SKM-1 (cell line): Measurements from ENCODE around the gene SH3RF3.
A peak's percentile ranks its signal among the peaks of the same experiment; 100 is the strongest.

Source experiments
- DNase-seq: peaks from one replicate; lab custom pipeline; 2025; ENCODE audit not compliant: unreplicated experiment; lab: John Stamatoyannopoulos, UW

Gene SH3RF3

DNA sequence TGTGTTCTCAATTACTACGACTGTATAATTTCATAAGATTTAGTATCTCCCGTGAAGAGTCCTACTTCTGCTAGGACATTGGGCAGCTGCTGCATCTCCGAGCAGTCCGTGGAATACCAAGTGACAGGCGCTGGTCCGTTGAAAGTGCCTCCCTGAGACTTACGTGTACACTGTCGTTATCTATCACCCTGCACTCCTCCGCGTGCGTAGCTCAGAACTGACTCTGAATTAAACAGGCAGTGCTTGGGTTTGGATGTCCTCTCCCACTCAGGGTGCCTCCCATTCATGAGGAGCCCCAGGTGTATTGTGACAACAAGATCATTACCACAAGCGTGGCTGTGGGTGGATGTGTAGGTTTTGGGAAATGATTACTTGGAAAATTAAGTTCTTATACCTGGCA, 148.4 kb downstream of the SH3RF3 start:
- DNase-seq: no peak

DNA sequence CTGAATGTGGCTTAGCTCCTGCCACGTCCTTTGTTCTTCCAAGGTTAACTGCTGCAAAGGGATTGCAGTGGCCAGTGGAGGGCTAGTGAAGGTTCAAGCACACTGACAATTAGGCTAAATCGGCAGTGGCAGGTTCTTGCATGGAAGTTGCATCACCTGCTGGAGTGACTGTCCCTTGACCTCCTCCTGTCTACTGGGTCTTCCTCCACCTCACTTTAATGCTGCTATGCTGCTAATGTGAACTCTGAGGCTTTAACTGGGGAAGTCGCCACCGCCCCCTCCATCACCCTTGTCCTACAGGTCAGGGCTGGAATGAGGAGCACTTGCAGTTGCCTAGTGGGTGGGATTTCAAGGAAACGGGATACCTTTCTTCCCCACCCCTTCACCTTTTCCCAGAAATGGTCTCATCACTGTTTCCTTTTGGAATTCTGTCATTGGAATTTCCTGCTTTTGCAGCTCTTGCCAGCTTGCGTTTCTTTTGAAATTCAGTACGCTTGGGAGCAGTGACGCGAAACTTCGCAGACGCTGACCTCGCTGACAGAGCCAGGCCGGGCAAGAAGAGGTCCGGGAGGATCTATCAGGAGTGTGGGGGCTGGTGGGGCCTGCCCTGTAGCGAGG, 150.3 kb downstream of the SH3RF3 start:
- DNase-seq: peak; percentile 28

DNA sequence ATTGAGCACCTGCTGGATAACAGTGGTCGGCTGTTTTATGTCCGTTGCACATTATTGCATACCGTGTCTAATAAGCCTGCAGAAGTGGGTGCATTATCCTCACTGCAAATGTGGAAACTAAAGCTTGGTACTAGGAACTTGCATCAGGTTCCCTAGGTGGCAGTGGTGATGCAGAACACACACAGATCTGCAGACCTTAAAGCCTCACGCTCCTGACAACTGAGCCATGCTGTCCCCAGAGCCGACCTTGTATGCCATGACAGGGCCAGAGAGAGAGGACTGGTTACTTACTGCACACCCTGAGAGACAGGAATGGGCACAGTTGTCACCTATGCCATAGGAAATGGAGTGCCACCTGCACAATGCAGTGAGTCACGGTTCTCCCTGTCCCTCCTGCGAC, 151.8 kb downstream of the SH3RF3 start:
- no peak for DNase-seq

DNA sequence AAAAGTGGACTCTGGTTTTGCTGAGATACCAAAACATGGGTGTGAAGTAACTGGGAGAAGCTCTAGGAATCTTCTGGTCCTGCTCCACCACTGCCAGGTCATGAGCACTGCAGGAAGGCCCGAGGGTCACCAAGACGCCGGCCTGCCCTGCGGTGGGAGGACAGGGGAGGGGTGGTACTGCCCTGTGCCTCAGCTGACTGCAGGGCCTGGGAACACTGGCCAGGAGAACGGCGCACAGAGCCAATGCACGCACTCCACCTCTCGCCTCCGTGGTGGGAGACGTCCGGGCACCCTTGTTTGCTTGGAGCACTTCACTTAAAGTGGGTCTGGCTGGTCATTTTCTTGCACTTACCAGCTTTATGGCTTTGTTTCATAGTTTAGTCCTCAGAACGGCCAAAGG, 153.4 kb downstream of the SH3RF3 start:
- DNase-seq: no peak

DNA sequence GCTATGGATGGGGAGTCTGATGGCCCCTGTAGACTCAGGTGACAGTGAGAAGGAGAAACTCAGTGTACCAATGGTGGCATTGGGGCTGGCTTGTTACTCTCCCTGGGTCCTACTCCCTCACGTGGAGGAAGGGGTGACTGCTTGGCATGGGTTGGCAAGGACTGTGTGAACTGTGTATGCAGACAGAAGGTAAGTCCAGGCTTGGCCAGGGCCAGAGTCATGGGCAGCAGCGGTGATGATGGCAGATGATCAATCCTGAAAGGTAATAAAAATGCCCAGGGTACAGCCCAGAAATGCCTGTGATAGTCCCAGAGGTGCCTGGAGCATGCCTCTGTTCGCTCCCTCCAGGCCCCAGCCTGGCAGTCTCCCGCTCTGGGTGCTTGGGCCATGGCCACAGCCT, 153.9 kb downstream of the SH3RF3 start:
- DNase-seq: no peak

DNA sequence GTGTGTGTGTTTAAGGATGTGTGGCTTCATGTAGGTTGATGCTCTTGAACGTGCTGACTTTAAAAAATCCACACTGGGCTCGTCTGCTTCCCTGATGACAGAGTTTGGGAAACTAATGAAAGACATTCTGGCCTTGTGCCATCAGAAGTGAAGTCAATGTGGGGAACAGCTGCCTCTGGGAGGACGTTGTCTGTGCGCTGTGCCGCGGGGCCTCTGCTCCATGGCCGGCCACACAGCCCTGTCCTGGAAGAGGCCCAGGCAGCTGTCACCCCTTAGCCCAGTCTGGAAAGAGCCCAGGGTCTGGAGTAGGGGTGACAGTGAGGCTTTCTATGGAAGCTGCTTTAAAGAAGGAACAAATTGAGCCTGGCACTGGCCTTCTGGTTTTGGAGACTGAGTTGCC, 155.8 kb downstream of the SH3RF3 start:
- no peak for DNase-seq

DNA sequence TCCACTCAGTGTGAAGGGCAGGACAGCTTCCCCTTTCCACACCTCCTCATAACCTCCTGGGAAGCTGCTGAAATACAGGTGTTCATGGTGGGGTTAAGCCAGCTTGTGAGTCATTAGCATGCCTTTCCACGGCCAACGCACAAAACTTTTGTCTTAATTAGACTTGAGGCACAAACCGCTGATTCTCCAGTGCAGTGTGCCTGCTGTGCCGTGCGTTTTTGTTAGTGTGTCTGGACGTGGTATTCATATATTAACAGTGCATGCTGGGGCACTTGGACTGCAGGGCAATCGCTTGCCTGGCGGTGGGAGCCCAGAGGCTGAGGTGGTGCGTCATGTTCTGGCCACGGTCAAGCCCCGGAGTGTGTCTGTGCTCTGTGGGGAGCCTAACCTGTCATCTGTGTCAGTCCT, 156.2 kb downstream of the SH3RF3 start:
- DNase-seq: no peak

DNA sequence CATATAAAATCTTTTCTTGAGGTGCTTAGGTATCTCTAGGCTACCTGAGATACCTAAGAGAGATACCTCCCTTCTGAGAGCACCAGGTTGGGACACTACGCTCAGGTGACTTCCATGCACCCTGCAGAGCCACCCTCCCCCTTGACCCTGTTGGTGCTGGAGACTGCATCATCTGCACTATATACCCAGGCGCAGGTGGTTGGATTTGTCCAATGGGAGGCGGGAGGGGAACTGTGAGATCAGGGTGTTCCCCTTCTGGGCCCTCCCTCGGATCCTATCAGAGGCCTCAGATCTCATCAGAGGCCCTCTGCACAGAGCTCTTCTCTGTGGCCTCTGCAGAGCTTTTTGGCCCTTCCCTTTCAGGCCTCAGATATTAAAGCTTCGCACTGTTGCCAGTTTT, 158.4 kb downstream of the SH3RF3 start:
- no peak for DNase-seq

DNA sequence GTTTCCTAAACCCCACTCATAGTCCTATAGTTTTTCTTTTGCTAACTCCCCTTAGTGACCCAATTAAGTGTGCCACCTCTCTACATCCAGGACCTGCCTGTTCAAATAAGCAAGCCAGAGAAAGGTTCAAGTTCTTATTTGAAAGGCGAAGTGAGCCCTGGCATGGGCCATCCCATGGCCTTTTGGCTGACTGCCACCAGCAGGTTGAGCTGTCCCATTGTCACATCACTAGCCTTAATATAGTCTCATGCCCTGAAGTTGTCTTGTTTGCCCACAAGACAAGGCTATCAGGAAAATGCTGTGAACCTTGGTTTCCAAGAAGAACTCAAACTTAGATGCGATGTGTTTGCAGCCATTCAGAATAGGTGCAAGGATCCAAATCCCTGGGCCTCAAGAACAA, 158.8 kb downstream of the SH3RF3 start:
- DNase-seq: no peak

DNA sequence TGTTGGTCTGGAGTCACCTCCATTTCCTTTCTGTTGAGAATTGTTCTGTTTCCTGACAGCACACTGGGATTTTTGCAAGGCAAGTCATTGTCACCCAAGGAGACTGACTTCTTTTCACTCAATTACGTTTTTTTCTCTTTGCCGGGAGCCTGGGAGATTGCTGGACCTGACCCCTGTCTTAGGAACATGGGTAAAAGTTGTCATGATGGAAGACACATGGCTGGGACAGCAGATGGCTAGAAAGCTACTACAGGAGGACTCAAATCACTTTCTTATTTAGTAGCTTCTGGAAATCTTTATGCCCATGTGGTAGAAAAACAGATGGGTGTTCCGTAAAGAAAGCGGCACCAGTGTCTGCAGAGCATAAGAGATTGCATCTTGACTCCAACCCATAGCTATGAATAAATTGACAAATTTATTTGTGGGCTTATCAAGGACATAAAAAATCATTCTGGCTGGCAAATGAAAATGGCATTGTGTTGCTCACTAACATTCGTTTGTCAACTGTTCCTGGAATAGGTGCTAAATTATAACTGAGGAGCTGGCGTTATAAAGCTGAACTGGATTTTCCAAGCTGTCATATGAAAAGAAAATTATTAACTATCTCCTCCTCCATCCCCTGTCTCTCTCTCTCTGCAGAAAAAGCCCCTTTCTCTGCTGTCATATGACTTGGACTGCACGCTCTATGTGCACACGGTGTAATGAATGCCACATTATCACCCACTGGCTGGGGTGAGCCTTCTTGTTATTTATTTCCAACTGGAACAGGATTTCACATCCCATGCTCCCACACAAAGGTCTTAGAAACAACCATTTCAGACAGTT, 159.8 kb downstream of the SH3RF3 start:
- no peak for DNase-seq

DNA sequence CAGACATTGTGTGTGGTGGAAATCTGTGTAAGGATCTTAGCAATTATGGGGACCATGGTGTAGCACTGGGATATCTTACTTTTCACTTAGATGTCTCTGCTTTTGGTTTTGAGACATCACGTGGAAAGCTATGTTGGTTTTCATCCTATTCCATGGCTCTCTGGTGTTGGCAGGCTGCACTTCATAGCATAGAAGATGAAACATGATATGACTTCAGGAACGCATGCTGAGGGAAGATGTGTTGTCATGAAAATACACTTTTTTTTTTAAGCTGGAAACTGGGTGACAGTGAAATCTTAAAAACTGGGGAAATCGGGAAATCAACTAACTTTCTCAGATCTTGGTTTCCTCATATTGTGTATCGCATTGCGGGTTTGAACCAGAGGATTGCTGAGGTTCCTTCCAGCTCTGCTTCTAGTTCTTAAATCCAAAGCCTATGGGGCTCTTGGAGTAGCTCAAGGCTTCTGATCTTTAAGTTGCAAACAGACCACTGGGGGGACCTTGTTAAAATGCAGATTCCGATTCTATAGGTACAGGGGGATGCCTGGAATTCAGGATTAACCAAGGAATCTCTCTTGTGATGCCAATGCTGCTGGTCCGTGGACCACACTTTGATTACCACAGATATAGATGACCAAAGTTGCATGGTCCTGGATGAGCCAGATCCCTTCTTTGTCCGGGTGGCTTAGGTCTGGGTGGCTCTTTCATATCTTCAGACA, 160.7 kb downstream of the SH3RF3 start:
- no peak for DNase-seq

DNA sequence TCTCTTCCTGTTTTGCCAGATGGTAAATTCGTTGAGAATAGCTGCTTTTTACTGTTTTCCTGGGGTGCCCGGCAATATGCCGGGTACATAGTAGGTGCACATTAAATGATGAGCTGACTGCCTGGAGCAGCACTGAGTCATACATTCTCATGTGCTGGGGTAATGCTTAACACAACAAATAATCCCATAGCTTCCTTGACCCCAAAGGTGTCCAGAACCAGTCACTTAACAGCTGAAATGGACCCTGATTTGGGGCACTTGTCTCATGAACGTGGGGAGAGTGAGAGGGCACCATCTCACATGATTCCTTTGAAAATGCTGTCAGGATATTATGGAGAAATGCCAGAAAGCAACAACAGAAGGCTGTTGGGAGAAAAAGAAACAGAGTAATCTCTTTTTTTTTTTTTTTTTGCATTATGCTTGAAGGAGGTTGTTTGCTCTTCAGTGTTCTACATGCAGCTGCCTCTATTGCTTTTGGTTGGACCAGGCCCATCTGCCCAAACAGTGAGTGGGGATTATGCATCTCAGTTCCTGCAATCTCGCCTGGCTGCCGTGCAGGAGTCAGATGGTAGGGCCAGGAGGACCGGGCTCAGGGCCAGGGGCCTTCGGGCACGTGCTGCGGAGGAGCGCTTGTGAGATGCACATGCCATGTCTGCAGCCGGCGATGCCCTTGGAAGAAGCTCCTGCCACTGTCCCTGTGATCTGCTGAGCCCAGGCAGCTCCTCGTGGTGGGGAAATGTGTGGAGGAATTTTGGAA, 162.1 kb downstream of the SH3RF3 start:
- no peak for DNase-seq

DNA sequence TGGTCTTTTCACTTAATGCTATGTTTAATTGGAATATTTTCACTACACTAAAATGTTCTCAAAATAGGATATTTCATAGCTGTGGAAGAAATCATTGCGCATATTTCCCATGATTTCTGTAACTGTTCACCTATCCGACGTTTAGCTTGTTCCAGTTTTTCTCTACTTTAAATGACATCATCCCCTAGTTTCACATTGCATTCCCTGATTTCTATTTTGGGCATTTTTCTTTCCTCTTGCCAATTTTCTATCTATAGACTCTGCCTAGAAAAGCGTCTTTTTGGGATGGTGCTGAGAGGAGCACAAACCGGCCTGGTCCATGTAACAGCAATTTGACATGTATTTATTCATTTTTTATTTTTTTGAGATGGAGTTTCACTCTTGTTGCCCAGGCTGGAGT, 163.4 kb downstream of the SH3RF3 start:
- DNase-seq: no peak

DNA sequence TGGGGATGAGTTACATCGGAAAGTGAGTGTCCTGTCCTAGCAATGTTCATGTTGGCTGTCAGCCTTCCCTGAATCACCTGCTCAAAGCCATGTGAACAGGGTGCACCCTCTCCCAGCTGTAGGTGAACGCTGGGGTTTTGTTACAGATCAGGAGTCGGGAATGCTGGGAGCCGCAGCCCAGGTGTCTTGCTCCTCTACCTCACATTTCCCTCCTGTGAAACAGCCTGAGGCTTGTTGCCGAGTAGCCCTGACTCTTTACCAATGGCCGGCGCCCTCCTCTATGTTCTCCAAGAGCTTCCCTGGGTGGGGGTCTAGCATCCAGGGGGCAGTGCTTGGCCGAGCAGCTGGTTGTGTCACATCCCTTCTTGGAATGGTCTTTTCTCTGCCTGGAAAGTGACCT, 164.7 kb downstream of the SH3RF3 start:
- no peak for DNase-seq

DNA sequence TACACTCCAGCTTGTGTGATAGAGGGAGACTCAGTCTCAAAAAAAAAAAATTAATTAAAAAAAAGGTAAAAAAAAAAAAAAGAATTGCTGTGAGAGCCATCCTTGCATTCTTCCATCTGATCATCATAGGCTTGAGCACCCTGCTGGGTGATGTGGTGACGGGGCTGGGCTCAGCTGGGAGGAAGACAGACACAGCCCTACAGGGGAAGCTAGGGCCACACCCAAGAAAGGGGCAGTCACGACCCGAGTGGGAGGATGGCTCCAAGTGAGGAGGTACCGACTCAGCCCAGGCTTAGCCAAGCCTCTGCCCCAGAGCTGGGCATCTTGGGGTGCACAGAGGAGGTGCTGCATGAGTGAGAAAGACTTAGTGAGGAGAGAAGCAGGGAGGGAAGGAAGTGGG, 165.5 kb downstream of the SH3RF3 start:
- DNase-seq: no peak

DNA sequence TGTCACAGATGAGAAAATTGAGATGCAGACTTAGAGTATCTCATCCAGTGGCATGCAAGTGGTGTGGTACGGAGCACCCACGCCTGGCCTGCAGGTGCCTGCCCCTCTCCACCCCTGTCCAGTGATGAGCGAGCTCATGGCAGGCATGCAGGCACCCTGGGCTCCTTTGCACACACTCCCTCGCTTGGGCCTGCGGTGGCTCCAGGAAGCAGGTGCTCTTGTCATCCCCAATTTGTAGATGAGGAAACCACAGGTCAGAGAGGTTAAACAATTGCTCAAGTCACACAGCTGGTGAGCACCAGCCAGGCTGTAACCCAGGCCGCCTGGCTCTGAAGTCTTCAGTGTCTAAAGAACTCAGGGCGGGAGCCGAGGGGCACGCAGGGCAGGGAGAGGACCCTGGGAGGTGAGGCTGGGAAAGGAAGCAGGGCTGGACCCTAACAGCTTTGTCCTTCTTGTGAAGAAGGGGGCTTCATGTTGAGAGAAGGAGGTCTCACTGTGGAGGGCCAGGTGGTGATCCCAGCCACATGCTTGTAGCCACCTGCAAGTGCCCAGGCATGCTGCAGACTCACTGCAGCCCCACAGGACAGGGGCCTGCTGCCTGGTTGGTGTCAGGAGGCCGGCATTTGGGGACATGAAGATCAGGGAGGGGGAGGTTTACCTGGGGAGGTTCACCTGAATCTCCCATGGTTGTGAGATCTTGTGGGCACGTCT, 166.2 kb downstream of the SH3RF3 start:
- DNase-seq: peak; percentile 41

DNA sequence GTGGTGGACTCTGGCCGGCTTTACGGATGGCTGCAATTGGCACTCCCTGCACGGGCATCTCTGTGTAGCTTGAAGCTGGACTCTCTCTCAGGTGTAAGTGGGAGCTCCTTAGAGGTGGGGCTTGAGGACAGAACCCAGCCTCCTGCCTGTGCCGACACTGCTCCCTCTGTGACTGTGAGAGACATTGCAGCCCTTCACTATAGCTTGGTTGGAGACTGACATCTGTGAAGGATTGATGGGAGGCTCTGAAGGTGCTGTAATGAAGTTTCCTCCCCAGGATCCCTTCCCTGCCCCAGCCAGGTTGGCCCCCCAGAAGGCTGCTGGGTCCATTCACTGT, 166.7 kb downstream of the SH3RF3 start:
- DNase-seq: no peak

DNA sequence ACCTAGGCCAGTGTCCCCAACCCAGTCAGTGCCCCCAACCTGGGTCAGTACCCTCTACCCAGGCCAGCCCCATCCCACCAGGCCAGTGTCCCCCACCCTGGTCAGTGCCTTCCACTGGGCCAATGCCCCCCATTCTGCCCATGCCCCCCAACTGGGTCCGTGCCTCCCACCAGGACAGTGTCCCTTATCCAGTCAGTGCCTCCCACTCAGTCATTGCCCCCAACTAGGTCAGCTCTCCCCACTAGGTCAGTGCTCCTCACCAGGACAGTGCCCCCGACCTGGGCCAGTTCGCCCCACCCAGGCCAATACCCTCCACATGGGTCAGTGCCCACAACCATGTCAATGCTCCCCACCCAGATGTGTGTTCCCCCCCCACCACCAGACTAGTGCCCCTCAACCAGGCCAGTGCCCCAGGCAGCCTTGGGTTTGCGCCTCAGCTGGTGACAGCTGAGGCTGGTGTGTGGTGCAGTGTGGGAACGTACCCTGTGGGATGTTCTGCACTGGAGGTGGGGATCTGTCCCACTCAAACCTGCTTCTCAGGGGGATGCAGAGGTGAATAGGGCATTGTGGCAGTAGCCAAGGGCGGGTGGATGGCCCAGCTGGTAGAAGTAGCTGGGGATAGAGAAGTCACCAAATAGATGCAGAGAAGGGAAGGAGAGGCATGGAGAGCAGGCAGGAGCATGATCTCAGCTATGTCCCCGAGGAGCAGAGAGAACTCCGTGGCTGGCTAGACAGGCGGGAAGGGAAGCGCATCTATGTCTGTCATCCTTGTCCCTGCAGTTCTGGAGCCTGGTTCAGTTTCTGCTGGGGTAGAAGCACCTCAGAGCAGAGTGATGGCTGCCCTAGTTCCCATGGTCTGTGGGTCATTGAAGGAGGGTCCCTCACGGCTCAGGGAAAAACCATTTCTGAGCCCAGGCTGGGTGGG, 168.8 kb downstream of the SH3RF3 start:
- DNase-seq: no peak

DNA sequence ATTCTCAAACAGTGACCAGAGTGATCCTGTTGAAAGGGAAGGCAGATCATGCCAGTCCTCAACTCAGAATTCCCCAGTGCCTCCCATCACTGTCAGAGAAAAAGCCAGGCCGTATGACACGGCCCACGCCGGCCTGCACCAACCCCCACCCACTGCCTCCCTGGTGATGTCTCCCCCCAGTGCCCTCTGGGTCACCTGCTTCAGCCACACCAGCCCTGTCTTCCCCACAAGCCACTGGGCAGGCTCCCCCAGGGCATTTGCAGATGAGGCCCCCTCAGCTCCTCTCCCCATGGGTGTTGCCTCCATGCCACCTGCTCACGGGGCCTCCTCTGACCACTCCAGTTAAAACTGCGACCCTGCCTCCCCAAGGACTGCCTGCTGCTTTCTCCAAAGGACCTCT, 169.8 kb downstream of the SH3RF3 start:
- no peak for DNase-seq

DNA sequence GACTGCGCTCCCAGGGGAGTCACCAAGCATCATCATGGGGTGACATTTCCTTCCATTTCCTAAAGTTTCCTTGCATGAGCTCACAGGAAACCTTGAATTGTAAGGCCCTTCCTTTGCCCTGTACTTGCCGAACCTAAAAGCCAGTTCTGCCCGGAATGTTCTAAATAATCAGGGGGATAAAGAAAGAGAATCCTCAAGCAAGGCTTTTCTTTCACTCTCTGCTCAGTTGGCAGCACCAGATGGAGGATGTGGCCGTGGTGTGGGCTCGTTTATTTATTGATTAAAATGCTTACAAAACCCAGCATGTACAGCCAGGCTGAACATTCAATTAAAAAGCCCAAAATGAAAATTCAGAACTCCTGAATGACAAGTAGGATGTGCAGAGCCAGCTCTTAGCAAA, 170.5 kb downstream of the SH3RF3 start:
- no peak for DNase-seq
